ENCODE measurements around the gene SASH1.

DNA sequence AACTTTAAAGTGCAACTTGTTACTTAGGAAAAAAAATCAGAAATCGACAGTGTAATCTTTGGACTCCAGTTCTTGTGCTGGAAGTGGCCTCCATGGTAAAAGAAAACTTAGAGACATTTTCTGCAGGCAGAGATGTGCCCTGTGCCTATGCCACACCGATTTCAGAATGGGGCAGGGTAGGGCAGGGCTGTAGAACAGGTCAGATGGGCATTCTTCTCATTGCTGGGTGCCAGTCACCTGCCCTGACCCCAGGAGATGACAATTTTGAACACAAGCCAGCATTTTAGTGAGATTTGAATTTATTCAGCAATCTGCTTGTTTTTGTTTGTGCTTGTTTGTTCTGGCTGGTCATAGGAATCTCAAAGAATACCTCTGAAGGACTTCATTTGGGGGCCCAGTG, 63.3 kb downstream of the SASH1 start:
- TF ChIP-seq, protein P1, sequence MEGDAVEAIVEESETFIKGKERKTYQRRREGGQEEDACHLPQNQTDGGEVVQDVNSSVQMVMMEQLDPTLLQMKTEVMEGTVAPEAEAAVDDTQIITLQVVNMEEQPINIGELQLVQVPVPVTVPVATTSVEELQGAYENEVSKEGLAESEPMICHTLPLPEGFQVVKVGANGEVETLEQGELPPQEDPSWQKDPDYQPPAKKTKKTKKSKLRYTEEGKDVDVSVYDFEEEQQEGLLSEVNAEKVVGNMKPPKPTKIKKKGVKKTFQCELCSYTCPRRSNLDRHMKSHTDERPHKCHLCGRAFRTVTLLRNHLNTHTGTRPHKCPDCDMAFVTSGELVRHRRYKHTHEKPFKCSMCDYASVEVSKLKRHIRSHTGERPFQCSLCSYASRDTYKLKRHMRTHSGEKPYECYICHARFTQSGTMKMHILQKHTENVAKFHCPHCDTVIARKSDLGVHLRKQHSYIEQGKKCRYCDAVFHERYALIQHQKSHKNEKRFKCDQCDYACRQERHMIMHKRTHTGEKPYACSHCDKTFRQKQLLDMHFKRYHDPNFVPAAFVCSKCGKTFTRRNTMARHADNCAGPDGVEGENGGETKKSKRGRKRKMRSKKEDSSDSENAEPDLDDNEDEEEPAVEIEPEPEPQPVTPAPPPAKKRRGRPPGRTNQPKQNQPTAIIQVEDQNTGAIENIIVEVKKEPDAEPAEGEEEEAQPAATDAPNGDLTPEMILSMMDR (IDR thresholded peaks at IDR 0.05), result no peak
- TF ChIP-seq POLR2A (IDR thresholded peaks at IDR 0.05), result no peak

Measured in heart left ventricle (tissue), 13 donors.